ENCODE results near the gene RBM19. TPM values are rescaled to one million over a fixed set of nuclear protein-coding genes. Genes with fewer than 3 reads are reported as not detected.

RBM19 gene
- total and polyA plus RNA-seq, 2 of the 4 experiments (the other 2 are of a cell fraction): 18.7 to 19.2 TPM

- no peak overlapping the region for H3K4me2 ChIP-seq (ENCODE audit: low read depth, low read length)
- H3K18ac ChIP-seq (ENCODE audit: low read depth, low read length): no peak overlapping the region
- ATAC-seq (ENCODE audit: low read depth) (no peak), DNase-seq (no peak)
- H2AK9ac ChIP-seq (replicated peaks; ENCODE audit: low read depth, low read length, poor library complexity): peak overlapping the region; percentile 34
- no peak overlapping the region for H3K56ac ChIP-seq (ENCODE audit: extremely low read depth, insufficient read depth, low read length)
- no TSS peak for BruUV-seq (replicated peaks)
- CTCF ChIA-PET: no interaction called here
- no peaks in the 10 kb centered on the region for H3K9me3 ChIP-seq (ENCODE audit: control insufficient read depth, insufficient read depth, low read length)
- 79% methylated on average over 2 of the region's 16 CpGs; no CpG with 5 or more reads in 1 of the 2 experiments for WGBS, 2 experiments (ENCODE audit: extremely low coverage in 2 of 2, insufficient read length in 1 of 2)
- in situ Hi-C loops (cut with MboI; ENCODE audit: low sequenced_read_pairs) (no loop called here), intact Hi-C loops (cut with micrococcal nuclease) (loop anchor here (2.0 kb wide), 1 partner anchor 67 kb away; no protein-coding TSS in a partner anchor), dilution Hi-C loops (cut with HindIII; ENCODE audit: low sequenced_read_pairs, unreplicated experiment) (no loop called here)
- H3K27me3 ChIP-seq (ENCODE audit: control insufficient read depth, insufficient read depth, low read length): no peaks in the 10 kb centered on the region
- H2AFZ ChIP-seq (replicated peaks; ENCODE audit: low read length, poor library complexity): no peak overlapping the region
- H3K23ac ChIP-seq (ENCODE audit: low read depth, low read length): no peak overlapping the region
- no peak overlapping the region for H3K4me3 ChIP-seq (ENCODE audit: insufficient read depth, low read depth, low read length)
- H3K4me1 ChIP-seq (ENCODE audit: control insufficient read depth, insufficient read depth, low read length): peaks cover 9% of the 10 kb centered on the region; the same call in 1 of the 2 replicates
- H3K9me1 ChIP-seq (ENCODE audit: insufficient read depth, low read length): no peaks in the 10 kb centered on the region
- H2BK120ac ChIP-seq (ENCODE audit: low read depth, low read length): no peak overlapping the region
- TF ChIP-seq FOS (IDR thresholded peaks at IDR 0.05; ENCODE audit: low read depth, low read length) (no peak), MXI1 (IDR thresholded peaks at IDR 0.05; ENCODE audit: borderline replicate concordance, low read depth, low read length) (no peak), NFE2L2 (IDR thresholded peaks at IDR 0.05; ENCODE audit: low read depth, low read length) (no peak), USF2 (IDR thresholded peaks at IDR 0.05; ENCODE audit: low read depth, low read length) (no peak), ELK1 (IDR thresholded peaks at IDR 0.05; ENCODE audit: borderline replicate concordance, low read depth, low read length) (no peak), CHD1 (IDR thresholded peaks at IDR 0.05; ENCODE audit: low read depth, low read length) (no peak), POLR2A (IDR thresholded peaks at IDR 0.05; ENCODE audit: low read depth, low read length) (no peak)
- H4K20me1 ChIP-seq (ENCODE audit: insufficient read depth, low read length): no peaks in the 10 kb centered on the region
- H2BK15ac ChIP-seq (ENCODE audit: low read depth, low read length): no peak overlapping the region
- H2AK5ac ChIP-seq (ENCODE audit: low read depth, low read length): no peak overlapping the region
- H4K8ac ChIP-seq (ENCODE audit: low read depth in 2 of 2, low read length in 2 of 2): no peak overlapping the region
- H4K91ac ChIP-seq (ENCODE audit: insufficient read depth, low read depth, low read length): no peak overlapping the region
- no peak overlapping the region for H3K9ac ChIP-seq (ENCODE audit: low read depth, low read length)
- no peaks in the 10 kb centered on the region for H3K36me3 ChIP-seq (ENCODE audit: control insufficient read depth, insufficient read depth, low read length)
- no peak overlapping the region for H4K5ac ChIP-seq (ENCODE audit: low read depth, low read length)
- no peak overlapping the region for H3K4ac ChIP-seq (ENCODE audit: low read depth, low read length)
- H3K79me1 ChIP-seq (ENCODE audit: low read depth in 1 of 2, low read length in 2 of 2): no peaks in the 10 kb centered on the region
- H2BK20ac ChIP-seq (ENCODE audit: low read depth, low read length): no peak overlapping the region
- H3K27ac ChIP-seq (ENCODE audit: insufficient read depth, low read length): no peak overlapping the region
- POLR2A ChIA-PET (ENCODE audit: unreplicated experiment): no interaction called here
- H3K14ac ChIP-seq (replicated peaks; ENCODE audit: low read depth, low read length): no peak overlapping the region
- H2BK5ac ChIP-seq (ENCODE audit: low read depth, low read length, poor library complexity, severe bottlenecking): no peak overlapping the region
These were observed 130.2 kb downstream of the RBM19 start for GRCh38 chr12:113835896-113836295.
